Gastrocnemius medialis (tissue), 4 donors: ENCODE data around the gene GADD45B. TPM values are rescaled to one million over a fixed set of nuclear protein-coding genes. Genes with fewer than 3 reads are reported as not detected.
"Not testable (repeated sequence)": the region's sequence is repeated elsewhere in the genome, so short reads cannot be mapped to it uniquely, and the experiment has no call there.

Source experiments
- ATAC-seq, 2 donors: fragments of 150-250 bp; one replicate each; pipeline ENCODE4 v1.9.1; 2016
- DNase-seq, 2 donors: peaks; one replicate each; pipeline ENCODE4 v3.0.0-alpha.2; 2019
- H3K27ac ChIP-seq, 4 donors: fragments of 200-600 bp; sonication (generic); 1 replicate in 1 of 4; 2 replicates in 3 of 4; pipeline ENCODE4 v1.5.1; 2016 to 2018; ENCODE audit warnings: mild to moderate bottlenecking in 2 of 4, moderate library complexity in 1 of 4
- H3K27me3 ChIP-seq, 3 donors: fragments of 200-600 bp; sonication (generic) in 2 of 3; 1 replicate in 1 of 3; 2 replicates in 2 of 3; pipeline versions ENCODE4 v1.5.1 to v1.6.0; 2016 to 2019; ENCODE audit warnings: mild to moderate bottlenecking in 1 of 3, moderate library complexity in 1 of 3
- H3K36me3 ChIP-seq, 2 donors: fragments of 200-600 bp; sonication (generic) in 1 of 2; one replicate each; pipeline ENCODE4 v1.5.1; 2017 to 2018
- H3K4me1 ChIP-seq, 2 donors: fragments of 200-600 bp; sonication (generic) in 1 of 2; one replicate each; pipeline ENCODE4 v1.5.1; 2016 to 2017; ENCODE audit warnings: mild to moderate bottlenecking in 2 of 2
- H3K4me3 ChIP-seq, 4 donors: fragments of 200-600 bp; sonication (generic) in 3 of 4; 1 replicate in 1 of 4; 2 replicates in 3 of 4; pipeline ENCODE4 v1.5.1; 2016 to 2019; ENCODE audit warnings: mild to moderate bottlenecking in 2 of 4
- H3K9me3 ChIP-seq, 3 donors: fragments of 200-600 bp; sonication (generic) in 2 of 3; 1 replicate in 1 of 3; 2 replicates in 2 of 3; pipeline ENCODE4 v1.5.1; 2016 to 2019
- POLR2A ChIP-seq, 2 donors: fragments of 450-650 bp; IDR thresholded peaks; one replicate each; pipeline ENCODE4 v1.6.1; 2017; ENCODE audit warnings: antibody characterized with exemption in 2 of 2, mild to moderate bottlenecking in 2 of 2, moderate library complexity in 2 of 2
- in situ Hi-C, 4 donors: fragments of 200-750 bp; cut with MboI; loops; one replicate each; pipeline versions ENCODE4 v1.15.0 to v1.8.0; 2017; ENCODE audit warnings: low sequenced_read_pairs in 4 of 4
- intact Hi-C: fragments of 100-400 bp; cut with DNase I; formaldehyde crosslinking; loops from one replicate; pipeline ENCODE4 v1.15.1; 2023; ENCODE audit warnings: low total_unique reads
- total RNA-seq, 4 donors: library from RNA; depleted of rRNA; stranded (reverse); fragments of >200 nt; gene quantifications; one replicate each; pipeline versions ENCODE4 v1.1.0 to v1.2.3, GENCODE V29; 2016
- TF ChIP-seq, protein P1 (sequence below), 5 experiments: fragments of 450-650 bp in 3 of 5; fragments of 200-600 bp in 2 of 5; sonication (generic) in 2 of 5; IDR thresholded peaks in 4 of 5; conservative IDR thresholded peaks in 1 of 5; 1 replicate in 4 of 5; 2 replicates in 1 of 5; pipeline ENCODE4 v1.5.1; 2016 to 2019; ENCODE audit warnings: antibody characterized with exemption in 5 of 5, mild to moderate bottlenecking in 3 of 5, moderate library complexity in 3 of 5

The GADD45B gene
- total RNA-seq, 4 donors from 2014 or later: 32.2 to 48.7 (median 41.7) TPM

DNA sequence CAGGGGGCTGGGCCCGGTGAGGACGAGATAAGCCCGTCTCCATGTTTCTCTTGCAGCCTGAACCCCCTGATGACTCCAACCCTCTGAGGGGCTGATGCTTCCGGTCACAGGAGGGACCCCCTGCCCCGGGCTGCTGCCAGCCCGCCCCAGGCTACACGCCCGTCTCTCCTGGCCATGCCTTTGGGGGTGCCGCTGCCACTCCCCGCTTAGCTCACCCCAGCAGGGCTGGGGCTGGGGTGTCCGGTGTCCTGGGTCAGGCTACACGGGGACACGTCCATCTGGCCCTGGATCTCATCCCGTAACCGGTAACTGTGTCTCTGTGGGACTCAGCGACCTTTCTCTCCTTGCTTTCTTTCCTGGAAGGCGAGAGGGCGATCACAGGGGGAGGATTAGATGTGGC, 40.8 kb downstream of the GADD45B start:
- Histone ChIP-seq H3K36me3 (no peaks in the 10 kb centered on the region), H3K4me3 (no peak overlapping the region), H3K27ac (no peak overlapping the region), H3K27me3 (no peaks in the 10 kb centered on the region), H3K4me1 (peaks cover 0 to 12% of the 10 kb centered on the region in 2 donors), H3K9me3 (no peaks in the 10 kb centered on the region)
- ATAC-seq (no peak), DNase-seq (no peak)
- intact Hi-C loops (no loop called here), in situ Hi-C loops (no loop called here)
- TF ChIP-seq POLR2A (IDR thresholded peaks at IDR 0.05): no peak
- TF ChIP-seq, protein P1, sequence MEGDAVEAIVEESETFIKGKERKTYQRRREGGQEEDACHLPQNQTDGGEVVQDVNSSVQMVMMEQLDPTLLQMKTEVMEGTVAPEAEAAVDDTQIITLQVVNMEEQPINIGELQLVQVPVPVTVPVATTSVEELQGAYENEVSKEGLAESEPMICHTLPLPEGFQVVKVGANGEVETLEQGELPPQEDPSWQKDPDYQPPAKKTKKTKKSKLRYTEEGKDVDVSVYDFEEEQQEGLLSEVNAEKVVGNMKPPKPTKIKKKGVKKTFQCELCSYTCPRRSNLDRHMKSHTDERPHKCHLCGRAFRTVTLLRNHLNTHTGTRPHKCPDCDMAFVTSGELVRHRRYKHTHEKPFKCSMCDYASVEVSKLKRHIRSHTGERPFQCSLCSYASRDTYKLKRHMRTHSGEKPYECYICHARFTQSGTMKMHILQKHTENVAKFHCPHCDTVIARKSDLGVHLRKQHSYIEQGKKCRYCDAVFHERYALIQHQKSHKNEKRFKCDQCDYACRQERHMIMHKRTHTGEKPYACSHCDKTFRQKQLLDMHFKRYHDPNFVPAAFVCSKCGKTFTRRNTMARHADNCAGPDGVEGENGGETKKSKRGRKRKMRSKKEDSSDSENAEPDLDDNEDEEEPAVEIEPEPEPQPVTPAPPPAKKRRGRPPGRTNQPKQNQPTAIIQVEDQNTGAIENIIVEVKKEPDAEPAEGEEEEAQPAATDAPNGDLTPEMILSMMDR (IDR thresholded peaks at IDR 0.05 in 4 of 5, conservative IDR thresholded peaks at IDR 0.05 in 1 of 5): no peak

DNA sequence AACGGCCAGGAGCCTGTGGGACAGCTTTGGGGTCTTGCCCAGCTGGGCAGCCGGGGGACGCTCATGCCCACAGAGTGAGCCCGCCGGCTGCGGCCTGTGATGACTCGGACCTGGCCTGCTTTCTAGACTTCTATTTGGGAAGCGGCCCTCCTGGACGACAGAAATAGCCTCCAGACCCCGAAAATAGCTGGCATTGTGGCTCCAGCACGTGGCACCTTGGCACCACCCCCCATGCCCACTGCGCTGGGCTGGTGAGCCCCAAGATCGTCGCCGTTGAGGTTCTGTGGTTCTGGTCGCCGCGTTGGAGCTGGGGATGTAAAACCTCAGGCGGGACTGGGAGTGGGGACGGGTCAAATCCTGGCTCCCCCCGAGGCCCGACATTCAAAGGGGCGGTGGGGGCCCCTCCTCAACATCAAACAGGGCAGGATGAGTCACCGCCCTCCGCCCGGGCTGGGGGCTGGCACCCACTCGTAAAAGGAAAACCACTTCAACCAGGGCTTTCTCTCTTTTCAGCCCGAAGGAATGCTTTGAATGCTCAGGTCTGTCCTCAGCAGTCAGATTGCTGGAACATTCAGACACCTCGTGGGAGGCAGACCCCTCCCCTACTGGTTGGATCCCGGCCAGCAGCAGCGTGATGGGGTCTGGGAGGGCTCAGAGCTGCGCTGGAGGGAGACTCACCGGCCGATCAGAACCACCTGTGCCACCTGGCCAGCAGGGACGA, 42.1 kb downstream of the GADD45B start:
- Histone ChIP-seq H3K4me1 (peaks cover 0 to 12% of the 10 kb centered on the region in 2 donors), H3K36me3 (no peaks in the 10 kb centered on the region), H3K27me3 (no peaks in the 10 kb centered on the region), H3K27ac (no peak overlapping the region), H3K9me3 (no peaks in the 10 kb centered on the region), H3K4me3 (no peak overlapping the region)
- intact Hi-C loops (no loop called here), in situ Hi-C loops (no loop called here)
- TF ChIP-seq, protein P1 (IDR thresholded peaks at IDR 0.05 in 4 of 5, conservative IDR thresholded peaks at IDR 0.05 in 1 of 5): no peak
- no peak for TF ChIP-seq POLR2A (IDR thresholded peaks at IDR 0.05)
- ATAC-seq (no peak), DNase-seq (no peak)

DNA sequence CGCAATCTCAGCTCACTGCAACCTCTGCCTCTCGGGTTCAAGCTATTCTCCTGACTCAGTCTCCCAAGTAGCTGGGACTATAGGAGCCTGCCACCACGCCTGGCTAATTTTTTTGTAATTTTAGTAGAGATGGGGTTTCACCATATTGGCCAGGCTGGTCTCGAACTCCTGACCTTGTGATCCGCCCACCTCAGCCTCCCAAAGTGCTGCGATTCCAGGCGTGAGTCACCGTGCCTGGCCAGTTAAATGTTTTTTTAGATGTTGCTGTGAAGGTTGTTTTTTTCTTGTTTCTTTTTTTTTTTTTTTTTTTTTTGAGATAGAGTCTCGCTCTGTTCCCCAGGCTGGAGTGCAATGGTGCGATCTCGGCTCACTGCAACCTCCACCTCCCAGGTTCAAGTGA, 42.9 kb downstream of the GADD45B start:
- intact Hi-C loops, in situ Hi-C loops, H3K27ac ChIP-seq, H3K9me3 ChIP-seq, H3K36me3 ChIP-seq, DNase-seq, H3K27me3 ChIP-seq, ATAC-seq, H3K4me3 ChIP-seq: not testable (repeated sequence)
- H3K4me1 ChIP-seq: peaks cover 0 to 12% of the 10 kb centered on the region in 2 donors

DNA sequence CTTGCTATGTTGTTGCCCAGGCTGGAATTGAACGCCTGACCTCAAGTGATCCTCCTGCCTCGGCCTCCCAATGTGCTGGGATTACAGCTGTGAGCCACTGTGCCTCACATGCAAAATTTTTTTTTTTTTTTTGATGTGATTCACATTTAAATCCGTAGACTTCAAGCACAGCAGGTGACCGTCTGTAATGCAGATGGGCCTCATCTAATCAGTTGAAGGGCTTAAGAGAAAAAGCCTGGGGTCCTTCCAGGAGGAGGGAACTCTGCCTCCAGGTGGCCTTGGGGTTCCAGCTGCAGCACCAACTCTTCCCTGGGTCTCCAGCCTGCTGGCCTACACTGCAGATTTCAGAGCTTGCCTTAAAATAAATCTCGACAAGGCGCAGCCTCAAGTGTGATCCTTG, 43.6 kb downstream of the GADD45B start:
- TF ChIP-seq, protein P1 (IDR thresholded peaks at IDR 0.05 in 4 of 5, conservative IDR thresholded peaks at IDR 0.05 in 1 of 5): no peak
- no peak for TF ChIP-seq POLR2A (IDR thresholded peaks at IDR 0.05)
- H3K27me3 ChIP-seq: no peaks in the 10 kb centered on the region

DNA sequence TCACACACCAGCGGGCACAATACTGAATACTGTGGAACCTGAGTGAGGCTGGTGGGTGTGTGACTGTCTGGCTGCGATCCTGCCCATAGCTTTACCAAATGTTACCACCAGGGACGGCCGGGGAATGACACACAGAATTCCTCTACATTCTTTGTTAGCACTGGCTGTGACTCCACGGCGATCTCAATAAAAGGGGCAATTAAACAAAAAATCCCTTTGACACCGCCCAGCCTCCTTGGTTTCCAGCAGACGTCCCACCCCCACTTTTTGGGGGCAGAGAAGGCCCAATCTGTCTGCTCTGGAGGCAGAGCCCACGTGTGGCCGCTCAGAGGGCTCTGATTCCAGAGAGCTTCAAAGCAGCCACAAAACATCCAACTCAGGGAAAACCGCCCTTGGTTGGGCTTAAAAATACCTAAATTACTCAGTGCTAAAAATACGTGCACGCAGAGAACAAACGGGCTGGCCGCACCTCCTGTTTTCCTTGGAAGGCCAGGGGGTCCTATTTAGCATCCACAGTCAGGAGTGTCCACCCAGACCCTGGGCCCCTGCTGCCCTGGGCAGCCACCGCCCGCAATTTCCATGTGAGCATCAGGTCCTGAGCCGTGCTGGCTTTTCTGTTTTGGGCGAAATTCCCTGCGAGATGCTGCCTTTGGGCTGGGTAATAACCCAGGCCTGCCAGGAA, 47.8 kb downstream of the GADD45B start:
- in situ Hi-C loops: no loop called here
- no peak overlapping the region for H3K27ac ChIP-seq
- ATAC-seq: no peak

More for the DNA sequence above, 43.6 kb downstream of the GADD45B start:
- intact Hi-C loops: no loop called here
- Histone ChIP-seq H3K4me3 (no peak overlapping the region), H3K4me1 (peaks cover 0 to 12% of the 10 kb centered on the region in 2 donors), H3K36me3 (no peaks in the 10 kb centered on the region), H3K27ac (no peak overlapping the region), H3K9me3 (no peaks in the 10 kb centered on the region)
- in situ Hi-C loops: no loop called here
- ATAC-seq (no peak), DNase-seq (no peak)

More for the DNA sequence above, 47.8 kb downstream of the GADD45B start:
- Histone ChIP-seq H3K4me1 (peaks cover 8 to 11% of the 10 kb centered on the region in 2 donors), H3K27me3 (no peaks in the 10 kb centered on the region), H3K9me3 (no peaks in the 10 kb centered on the region), H3K4me3 (no peak overlapping the region), H3K36me3 (no peaks in the 10 kb centered on the region)
- TF ChIP-seq, protein P1 (IDR thresholded peaks at IDR 0.05 in 4 of 5, conservative IDR thresholded peaks at IDR 0.05 in 1 of 5): no peak
- TF ChIP-seq POLR2A (IDR thresholded peaks at IDR 0.05): no peak
- intact Hi-C loops: no loop called here
- no peak for DNase-seq
